K562 (cell line): ENCODE results near the gene CLCN1. TPM values are rescaled to one million over a fixed set of nuclear protein-coding genes. Genes with fewer than 3 reads are reported as not detected.

Source experiments
- ARID4B ChIP-seq: sonication (generic); formaldehyde crosslinking; IDR thresholded peaks from 2 replicates; pipeline ENCODE4 v1.8.0; 2022; ENCODE audit warnings: mild to moderate bottlenecking, missing genetic modification reagents
- CC2D1A ChIP-seq: fragments of 450-650 bp; IDR thresholded peaks from 2 replicates; pipeline ENCODE4 v1.6.1; 2017; ENCODE audit warnings: mild to moderate bottlenecking
- CHD4 ChIP-seq: fragments of 200-600 bp; sonication (generic); IDR thresholded peaks from 3 replicates; pipeline ENCODE4 v1.6.1; 2012; ENCODE audit warnings: low read depth, mild to moderate bottlenecking, mixed read lengths, low read length, inconsistent platforms; ENCODE audit not compliant: insufficient read depth, insufficient replicate concordance, poor library complexity, severe bottlenecking
- GATAD2B ChIP-seq: fragments of 450-650 bp; IDR thresholded peaks from 2 replicates; pipeline ENCODE4 v1.6.1; 2017; ENCODE audit warnings: mild to moderate bottlenecking, borderline replicate concordance
- KLF6 ChIP-seq: fragments of 250-450 bp; sonication (Bioruptor Pico); IDR thresholded peaks from 2 replicates; pipeline ENCODE4 v1.4.0; 2020; ENCODE audit warnings: mild to moderate bottlenecking, moderate library complexity, borderline replicate concordance
- MITF ChIP-seq: IDR thresholded peaks from 2 replicates; pipeline ENCODE4 v1.6.1; 2014; ENCODE audit warnings: antibody characterized with exemption
- NFRKB ChIP-seq: fragments of 450-650 bp; IDR thresholded peaks from 2 replicates; pipeline ENCODE4 v1.6.1; 2016; ENCODE audit warnings: low read depth
- NONO ChIP-seq, 2 experiments: fragments of 200-400 bp in 1 of 2; fragments of 450-650 bp in 1 of 2; formaldehyde crosslinking in 1 of 2; IDR thresholded peaks; 2 replicates each; pipeline ENCODE4 v1.6.1; 2017; ENCODE audit warnings: low read depth in 2 of 2, mild to moderate bottlenecking in 2 of 2, moderate library complexity in 2 of 2, low read length in 1 of 2
- SRSF3 ChIP-seq: fragments of 200-400 bp; formaldehyde crosslinking; IDR thresholded peaks from 2 replicates; pipeline ENCODE4 v1.6.1; 2016; ENCODE audit warnings: mild to moderate bottlenecking, low read length, moderate library complexity; ENCODE audit not compliant: insufficient read depth
- TBP ChIP-seq: optimal IDR thresholded peaks from 2 replicates; pipeline ENCODE3; 2011; ENCODE audit warnings: low read depth, low read length, improper control_type of control experiment
- polyA plus RNA-seq, 8 experiments: library from polyadenylated mRNA; depleted of rRNA in 4 of 8; stranded (reverse) in 5 of 8; unstranded in 3 of 8; fragments of >200 nt; fragmentation: Nextera tagmentation in 2 of 8; fragmentation: Illumina TruSeq in 1 of 8; extraction: Ambion mirVana in 2 of 8; extraction: Trizol in 1 of 8; gene quantifications; 2 replicates each; pipeline versions ENCODE4 v1.2.1 to v1.2.3, GENCODE V29; 2011 to 2014; ENCODE audit warnings: inconsistent platforms in 1 of 8, missing spikeins in 1 of 8
- total RNA-seq, 7 experiments: library from RNA; depleted of rRNA in 6 of 7; stranded (reverse); fragments of >200 nt in 6 of 7; fragmentation: Illumina TruSeq in 2 of 7; extraction: Trizol in 2 of 7; gene quantifications; 2 replicates each; pipeline versions ENCODE4 v1.2.1 to v1.2.3, GENCODE V29; 2011 to 2021; ENCODE audit warnings: low replicate concordance in 1 of 7
- TF ChIP-seq, protein P1 (sequence below): sonication (generic); formaldehyde crosslinking; IDR thresholded peaks from 2 replicates; pipeline ENCODE4 v1.8.0; 2023; ENCODE audit warnings: mild to moderate bottlenecking, missing genetic modification reagents
- TF ChIP-seq, protein P2 (sequence below), 2 experiments: fragments of 150-350 bp in 1 of 2; IDR thresholded peaks; 2 replicates each; pipeline ENCODE4 v1.6.1; 2012 to 2016; ENCODE audit warnings: low read depth in 2 of 2, low read length in 2 of 2, mild to moderate bottlenecking in 1 of 2, moderate library complexity in 1 of 2

CLCN1 gene
- total and polyA plus RNA-seq, 9 of the 15 experiments (the other 6 are each of a cell fraction or from before 2014, with no cell fraction given): 0.01 to 0.11 (median 0.04) TPM; not detected in 4

GRCh38 chr7:143380646-143381426 lies 64.9 kb downstream of the CLCN1 start, which contains the start of gene ZYX (continued):
- TF ChIP-seq, protein P1, sequence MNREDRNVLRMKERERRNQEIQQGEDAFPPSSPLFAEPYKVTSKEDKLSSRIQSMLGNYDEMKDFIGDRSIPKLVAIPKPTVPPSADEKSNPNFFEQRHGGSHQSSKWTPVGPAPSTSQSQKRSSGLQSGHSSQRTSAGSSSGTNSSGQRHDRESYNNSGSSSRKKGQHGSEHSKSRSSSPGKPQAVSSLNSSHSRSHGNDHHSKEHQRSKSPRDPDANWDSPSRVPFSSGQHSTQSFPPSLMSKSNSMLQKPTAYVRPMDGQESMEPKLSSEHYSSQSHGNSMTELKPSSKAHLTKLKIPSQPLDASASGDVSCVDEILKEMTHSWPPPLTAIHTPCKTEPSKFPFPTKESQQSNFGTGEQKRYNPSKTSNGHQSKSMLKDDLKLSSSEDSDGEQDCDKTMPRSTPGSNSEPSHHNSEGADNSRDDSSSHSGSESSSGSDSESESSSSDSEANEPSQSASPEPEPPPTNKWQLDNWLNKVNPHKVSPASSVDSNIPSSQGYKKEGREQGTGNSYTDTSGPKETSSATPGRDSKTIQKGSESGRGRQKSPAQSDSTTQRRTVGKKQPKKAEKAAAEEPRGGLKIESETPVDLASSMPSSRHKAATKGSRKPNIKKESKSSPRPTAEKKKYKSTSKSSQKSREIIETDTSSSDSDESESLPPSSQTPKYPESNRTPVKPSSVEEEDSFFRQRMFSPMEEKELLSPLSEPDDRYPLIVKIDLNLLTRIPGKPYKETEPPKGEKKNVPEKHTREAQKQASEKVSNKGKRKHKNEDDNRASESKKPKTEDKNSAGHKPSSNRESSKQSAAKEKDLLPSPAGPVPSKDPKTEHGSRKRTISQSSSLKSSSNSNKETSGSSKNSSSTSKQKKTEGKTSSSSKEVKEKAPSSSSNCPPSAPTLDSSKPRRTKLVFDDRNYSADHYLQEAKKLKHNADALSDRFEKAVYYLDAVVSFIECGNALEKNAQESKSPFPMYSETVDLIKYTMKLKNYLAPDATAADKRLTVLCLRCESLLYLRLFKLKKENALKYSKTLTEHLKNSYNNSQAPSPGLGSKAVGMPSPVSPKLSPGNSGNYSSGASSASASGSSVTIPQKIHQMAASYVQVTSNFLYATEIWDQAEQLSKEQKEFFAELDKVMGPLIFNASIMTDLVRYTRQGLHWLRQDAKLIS (CRISPR knock-in tag): peak; percentile 94; the same call in 1 of the 2 replicates
- TF ChIP-seq, protein P2, sequence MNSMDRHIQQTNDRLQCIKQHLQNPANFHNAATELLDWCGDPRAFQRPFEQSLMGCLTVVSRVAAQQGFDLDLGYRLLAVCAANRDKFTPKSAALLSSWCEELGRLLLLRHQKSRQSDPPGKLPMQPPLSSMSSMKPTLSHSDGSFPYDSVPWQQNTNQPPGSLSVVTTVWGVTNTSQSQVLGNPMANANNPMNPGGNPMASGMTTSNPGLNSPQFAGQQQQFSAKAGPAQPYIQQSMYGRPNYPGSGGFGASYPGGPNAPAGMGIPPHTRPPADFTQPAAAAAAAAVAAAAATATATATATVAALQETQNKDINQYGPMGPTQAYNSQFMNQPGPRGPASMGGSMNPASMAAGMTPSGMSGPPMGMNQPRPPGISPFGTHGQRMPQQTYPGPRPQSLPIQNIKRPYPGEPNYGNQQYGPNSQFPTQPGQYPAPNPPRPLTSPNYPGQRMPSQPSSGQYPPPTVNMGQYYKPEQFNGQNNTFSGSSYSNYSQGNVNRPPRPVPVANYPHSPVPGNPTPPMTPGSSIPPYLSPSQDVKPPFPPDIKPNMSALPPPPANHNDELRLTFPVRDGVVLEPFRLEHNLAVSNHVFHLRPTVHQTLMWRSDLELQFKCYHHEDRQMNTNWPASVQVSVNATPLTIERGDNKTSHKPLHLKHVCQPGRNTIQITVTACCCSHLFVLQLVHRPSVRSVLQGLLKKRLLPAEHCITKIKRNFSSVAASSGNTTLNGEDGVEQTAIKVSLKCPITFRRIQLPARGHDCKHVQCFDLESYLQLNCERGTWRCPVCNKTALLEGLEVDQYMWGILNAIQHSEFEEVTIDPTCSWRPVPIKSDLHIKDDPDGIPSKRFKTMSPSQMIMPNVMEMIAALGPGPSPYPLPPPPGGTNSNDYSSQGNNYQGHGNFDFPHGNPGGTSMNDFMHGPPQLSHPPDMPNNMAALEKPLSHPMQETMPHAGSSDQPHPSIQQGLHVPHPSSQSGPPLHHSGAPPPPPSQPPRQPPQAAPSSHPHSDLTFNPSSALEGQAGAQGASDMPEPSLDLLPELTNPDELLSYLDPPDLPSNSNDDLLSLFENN (IDR thresholded peaks at IDR 0.05; ENCODE audit: low read depth in 2 of 2, low read length in 2 of 2): 0 out of 4 replicates have a peak, but pooled peaks of 1 of the 2 experiments have one; percentile 43
- peak; percentile 85 for TF ChIP-seq ARID4B
- TF ChIP-seq CHD4: peak; percentile 85
- peak; percentile 22; the same call in 1 of the 2 replicates for TF ChIP-seq GATAD2B
- peak; percentile 100 for TF ChIP-seq CC2D1A
- peak; percentile 73; the same call in 1 of the 2 replicates for TF ChIP-seq NFRKB
- no peak for TF ChIP-seq MITF
- peak; percentile 62 for TF ChIP-seq TBP
- peak; percentile 94; the same call in 1 of the 2 replicates for TF ChIP-seq SRSF3
- peak; percentile 16 to 36; a peak in 2 of 4 replicates for TF ChIP-seq NONO (IDR thresholded peaks at IDR 0.05; ENCODE audit: low read depth in 2 of 2, low read length in 1 of 2)
- peak; percentile 4 for TF ChIP-seq KLF6 (CRISPR knock-in tag)
